Measurements from ENCODE around the gene HMGCS1.
"Not testable (repeated sequence)": the region's sequence is repeated elsewhere in the genome, so short reads cannot be mapped to it uniquely, and the experiment has no call there.

HMGCS1 gene

DNA sequence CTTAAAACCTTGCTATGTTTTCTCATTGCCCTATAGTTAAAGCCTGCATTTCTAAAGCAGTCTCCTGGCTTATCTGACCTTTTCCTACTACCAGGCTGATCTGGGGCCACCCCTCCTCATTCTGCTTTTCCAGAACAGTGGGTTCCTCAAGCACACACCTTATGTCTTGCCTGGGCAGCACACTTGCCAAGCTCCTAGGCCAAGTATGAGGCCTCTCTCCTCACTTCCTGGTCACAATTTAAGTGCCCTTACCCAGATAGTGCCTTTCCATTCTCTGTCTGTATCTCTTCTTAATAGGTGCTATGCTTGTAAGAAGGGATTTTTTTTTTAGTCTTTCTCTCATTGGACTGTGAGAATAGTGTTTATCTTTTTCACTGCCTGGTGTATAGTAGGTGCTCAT is 39.7 kb downstream of the HMGCS1 start:
- no peak for DNase-seq

- DNase-seq = no peak
These were observed 42.6 kb downstream of the HMGCS1 start for GRCh38 chr5:43270645-43271044.

DNA sequence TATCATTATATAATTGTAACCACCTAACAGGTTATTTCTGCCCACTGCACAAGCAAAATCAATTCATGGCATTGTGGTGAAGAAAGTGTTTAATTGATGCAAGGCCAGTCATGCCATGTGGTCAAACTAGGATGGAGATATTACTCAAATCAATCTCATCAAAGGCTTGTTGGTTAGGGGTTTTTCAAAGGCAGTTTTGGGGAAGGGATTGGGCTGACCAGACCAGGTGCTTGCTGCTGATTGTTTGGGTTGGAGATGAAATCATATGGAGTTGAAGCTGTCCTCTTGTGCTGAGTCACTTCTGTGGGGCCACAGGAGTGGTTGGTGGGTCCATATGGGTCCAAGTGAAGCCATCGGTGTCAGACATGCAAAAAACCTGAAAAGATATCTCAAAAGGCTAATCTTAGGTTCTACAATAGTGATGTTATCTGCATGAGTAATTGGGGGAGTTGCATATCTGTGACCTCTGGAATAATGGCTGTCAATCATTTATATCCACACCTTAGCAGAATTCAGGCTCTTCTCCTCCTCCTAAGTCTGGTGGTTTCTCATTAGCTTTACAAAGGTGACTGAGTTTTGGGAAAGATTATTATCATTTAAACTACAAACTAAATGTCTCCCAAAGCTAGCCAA is 44.9 kb downstream of the HMGCS1 start:
- no peak for DNase-seq

DNA sequence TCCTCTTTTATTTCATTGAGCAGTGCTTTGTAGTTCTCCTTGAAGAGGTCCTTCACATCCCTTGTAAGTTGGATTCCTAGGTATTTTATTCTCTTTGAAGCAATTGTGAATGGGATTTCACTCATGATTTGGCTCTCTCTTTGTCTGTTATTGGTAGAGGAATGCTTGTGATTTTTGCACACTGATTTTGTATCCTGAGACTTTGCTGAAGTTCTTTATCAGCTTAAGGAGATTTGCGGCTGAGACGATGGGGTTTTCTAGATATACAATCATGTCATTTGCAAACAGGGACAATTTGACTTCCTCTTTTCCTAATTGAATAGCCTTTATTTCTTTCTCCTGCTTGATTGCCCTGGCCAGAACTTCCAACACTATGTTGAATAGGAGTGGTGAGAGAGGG is 50.9 kb downstream of the HMGCS1 start:
- DNase-seq = not testable (repeated sequence)

DNA sequence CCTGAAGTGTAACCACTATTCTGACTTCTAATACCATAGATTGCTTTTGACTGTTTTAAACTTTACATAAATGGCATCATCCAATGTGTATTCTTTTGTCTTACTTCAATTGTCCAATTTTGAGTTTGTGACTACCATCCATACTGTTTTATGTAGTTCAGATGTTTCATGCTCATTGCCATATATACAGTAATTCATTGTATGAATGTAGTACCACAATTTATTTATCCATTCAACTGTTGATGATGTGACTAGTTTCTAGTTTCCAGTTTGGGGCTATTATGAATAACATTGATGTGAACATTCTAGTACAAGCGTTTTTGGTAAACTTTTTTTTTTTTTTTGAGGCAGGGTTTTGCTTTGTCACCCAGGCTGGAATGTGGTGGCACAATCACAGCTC is 55.1 kb downstream of the HMGCS1 start:
- DNase-seq = no peak

DNA sequence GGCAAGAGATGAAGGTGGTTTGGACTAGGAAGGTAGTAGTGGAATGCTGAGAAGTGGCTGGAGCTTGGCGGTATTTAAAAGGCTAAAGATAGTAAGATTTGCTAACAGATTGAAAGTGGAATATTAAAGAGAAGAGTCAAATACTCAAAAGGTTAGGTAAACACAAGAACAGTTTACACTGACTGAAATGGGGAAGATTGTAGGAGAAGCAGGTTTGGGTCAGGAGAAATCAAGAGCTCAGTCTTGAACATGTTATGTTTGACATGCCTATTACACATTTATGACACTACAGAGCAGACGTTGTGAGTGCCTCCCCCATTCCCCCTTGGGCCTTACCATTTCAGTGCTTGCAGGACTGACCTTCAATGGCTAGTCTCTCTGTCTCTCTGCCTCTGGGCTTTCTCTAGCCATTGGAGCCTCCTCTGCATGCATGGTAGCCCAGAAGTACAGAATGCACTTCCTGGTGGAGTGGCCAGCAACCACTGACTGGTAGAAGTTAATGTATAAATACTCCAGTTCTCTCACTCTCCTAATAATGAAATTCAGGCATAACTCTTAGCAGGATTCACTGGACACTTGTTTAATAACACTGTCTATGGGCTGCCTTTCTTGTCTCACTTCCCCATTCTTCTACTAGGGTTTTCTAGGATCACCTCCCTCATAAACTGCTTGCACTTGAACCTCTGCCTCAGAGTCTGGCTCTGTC is 56.8 kb downstream of the HMGCS1 start:
- DNase-seq = no peak

GRCh38 chr5:43255704-43256103 is 57.5 kb downstream of the HMGCS1 start:
- DNase-seq = no peak

GRCh38 chr5:43251754-43252153 is 61.5 kb downstream of the HMGCS1 start:
- no peak for DNase-seq

DNA sequence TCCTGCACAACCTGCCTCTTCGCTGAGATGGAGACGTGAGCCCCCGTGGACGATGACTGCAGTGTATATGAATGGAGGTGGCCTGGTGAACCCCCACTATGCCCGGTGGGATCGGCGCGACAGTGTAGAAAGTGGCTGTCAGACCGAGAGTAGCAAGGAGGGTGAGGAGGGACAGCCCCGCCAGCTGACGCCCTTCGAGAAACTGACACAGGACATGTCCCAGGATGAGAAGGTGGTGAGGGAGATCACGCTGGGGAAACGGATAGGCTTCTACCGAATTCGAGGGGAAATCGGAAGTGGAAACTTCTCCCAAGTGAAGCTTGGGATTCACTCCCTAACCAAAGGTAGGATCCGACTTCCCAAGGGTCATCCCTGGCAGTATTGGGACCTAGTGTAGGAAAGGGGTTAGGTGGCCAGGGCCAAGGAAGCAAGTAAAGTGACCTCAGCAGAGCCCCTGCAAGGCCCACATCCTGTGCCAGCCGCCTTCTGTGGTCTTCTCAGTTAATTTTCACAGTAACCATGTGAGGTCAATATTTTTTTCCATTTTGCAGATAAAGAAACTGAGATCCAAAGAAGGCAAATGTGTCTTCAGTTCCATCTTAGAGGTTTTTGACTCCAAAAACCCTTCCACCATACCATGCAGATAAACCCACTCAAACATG is 67.4 kb downstream of the HMGCS1 start:
- no peak for DNase-seq

- no peak for DNase-seq
These were observed 68.2 kb downstream of the HMGCS1 start for GRCh38 chr5:43244823-43245565.

- DNase-seq = no peak
These were observed 69.9 kb downstream of the HMGCS1 start for GRCh38 chr5:43243270-43243669.

- no peak for DNase-seq
These were observed 71.0 kb downstream of the HMGCS1 start for GRCh38 chr5:43242196-43242595.

All from NCI-H1436 (cell line).